Omental fat pad (tissue), 4 donors: Measurements from ENCODE around the gene LETM1. TPM values are rescaled to one million over a fixed set of nuclear protein-coding genes. Genes with fewer than 3 reads are reported as not detected.
A peak's percentile ranks its signal among the peaks of the same experiment; 100 is the strongest.

Experiments
- ATAC-seq: fragments of 150-250 bp; one replicate; pipeline ENCODE4 v1.9.1; 2016; ENCODE audit warnings: mild to moderate bottlenecking, moderate library complexity; ENCODE audit not compliant: low FRiP score
- DNase-seq: peaks from one replicate; pipeline ENCODE4 v3.0.0-alpha.2; 2019; ENCODE audit warnings: low spot score
- total RNA-seq, 4 donors: library from RNA; depleted of rRNA; stranded (reverse); fragments of >200 nt; gene quantifications; one replicate each; pipeline ENCODE4 v1.1.0, GENCODE V29; 2016
- TF ChIP-seq, protein P1 (sequence below), 3 donors: fragments of 450-650 bp; IDR thresholded peaks; one replicate each; pipeline ENCODE4 v1.5.1; 2016 to 2017; ENCODE audit warnings: antibody characterized with exemption in 3 of 3, mild to moderate bottlenecking in 3 of 3, moderate library complexity in 2 of 3

LETM1 gene
- total RNA-seq, 4 donors from 2014 or later, result 42.2 to 104 (median 52.8) TPM

DNA sequence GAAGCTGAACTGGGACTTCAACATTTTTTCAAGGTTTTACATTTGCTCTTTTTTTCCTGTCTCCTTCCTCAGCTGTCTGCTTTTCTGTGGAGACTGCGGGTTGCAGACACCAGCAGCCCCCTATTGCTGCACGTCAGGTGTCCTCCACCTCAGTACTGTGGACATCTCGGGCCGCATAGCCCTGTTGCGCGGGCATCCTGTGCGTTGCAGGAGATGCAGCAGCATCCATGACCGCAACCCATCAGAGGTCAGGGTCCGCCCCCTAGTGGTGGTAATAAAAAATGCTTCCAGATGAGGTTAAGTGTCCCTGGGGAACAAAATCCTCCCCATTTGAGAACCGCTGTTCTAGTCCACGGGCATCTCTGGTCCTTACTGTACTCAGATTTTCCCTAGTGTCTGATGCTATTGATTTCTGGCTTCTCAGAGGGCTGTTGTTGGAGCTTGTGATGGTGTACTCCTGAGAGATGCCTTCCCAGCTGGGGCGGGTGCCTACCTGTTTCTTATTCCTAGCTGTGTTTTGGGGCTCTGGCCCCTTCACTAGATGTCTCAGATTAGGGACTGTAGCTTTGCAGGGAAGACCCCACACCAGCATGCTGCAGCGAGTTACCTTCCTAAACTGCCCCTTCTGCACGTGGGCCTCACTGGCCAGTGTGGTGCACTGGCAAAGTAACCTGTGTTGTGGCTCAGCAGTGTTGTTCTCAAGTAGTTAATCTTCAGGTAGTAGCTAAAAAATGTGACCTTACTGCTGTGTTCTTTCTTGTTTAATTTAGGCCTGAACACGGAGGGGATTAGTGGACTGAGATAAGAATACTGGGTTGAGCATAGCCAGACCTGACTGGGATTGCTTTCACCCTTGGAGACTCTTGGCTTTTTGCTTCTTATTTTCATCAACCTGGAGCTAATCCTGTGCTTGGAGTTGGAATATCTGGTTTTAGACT, 43.5 kb upstream of the LETM1 start:
- ATAC-seq (peak; percentile 49), DNase-seq (peak; percentile 38)
- TF ChIP-seq, protein P1, sequence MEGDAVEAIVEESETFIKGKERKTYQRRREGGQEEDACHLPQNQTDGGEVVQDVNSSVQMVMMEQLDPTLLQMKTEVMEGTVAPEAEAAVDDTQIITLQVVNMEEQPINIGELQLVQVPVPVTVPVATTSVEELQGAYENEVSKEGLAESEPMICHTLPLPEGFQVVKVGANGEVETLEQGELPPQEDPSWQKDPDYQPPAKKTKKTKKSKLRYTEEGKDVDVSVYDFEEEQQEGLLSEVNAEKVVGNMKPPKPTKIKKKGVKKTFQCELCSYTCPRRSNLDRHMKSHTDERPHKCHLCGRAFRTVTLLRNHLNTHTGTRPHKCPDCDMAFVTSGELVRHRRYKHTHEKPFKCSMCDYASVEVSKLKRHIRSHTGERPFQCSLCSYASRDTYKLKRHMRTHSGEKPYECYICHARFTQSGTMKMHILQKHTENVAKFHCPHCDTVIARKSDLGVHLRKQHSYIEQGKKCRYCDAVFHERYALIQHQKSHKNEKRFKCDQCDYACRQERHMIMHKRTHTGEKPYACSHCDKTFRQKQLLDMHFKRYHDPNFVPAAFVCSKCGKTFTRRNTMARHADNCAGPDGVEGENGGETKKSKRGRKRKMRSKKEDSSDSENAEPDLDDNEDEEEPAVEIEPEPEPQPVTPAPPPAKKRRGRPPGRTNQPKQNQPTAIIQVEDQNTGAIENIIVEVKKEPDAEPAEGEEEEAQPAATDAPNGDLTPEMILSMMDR (IDR thresholded peaks at IDR 0.05), result peak in 2 of 3 donors; percentile 26 to 66

DNA sequence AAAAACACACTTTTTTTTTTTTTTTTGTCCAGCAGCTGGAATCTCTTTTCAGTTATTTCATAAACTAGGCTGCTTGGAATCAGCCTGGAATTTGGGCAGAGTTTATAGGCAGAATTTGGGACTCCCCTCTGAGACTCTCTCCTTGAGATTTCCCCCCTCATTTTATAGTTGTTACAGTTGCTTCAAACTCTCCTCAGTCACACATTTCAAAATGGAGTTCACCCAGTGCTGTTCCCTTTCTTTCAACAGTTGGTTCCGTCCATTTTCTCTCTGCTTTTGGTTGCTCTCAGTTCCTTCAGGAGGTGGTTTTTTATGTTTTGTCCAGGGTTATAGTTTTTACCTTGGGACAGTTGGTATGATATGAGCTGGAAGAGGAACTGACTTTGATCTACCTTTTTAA, 42.7 kb upstream of the LETM1 start:
- ATAC-seq, result no peak
- no peak for DNase-seq
- TF ChIP-seq, protein P1 (IDR thresholded peaks at IDR 0.05), result no peak

- DNase-seq, result no peak
These were observed 42.1 kb upstream of the LETM1 start for GRCh38 chr4:1898007-1898406.

GRCh38 chr4:1896658-1896991, 40.7 kb upstream of the LETM1 start:
- TF ChIP-seq, protein P1 (IDR thresholded peaks at IDR 0.05), result no peak
- ATAC-seq, result no peak
- no peak for DNase-seq

More at GRCh38 chr4:1898007-1898406, 42.1 kb upstream of the LETM1 start:
- TF ChIP-seq, protein P1 (IDR thresholded peaks at IDR 0.05), result no peak
- ATAC-seq, result no peak

- no peak for ATAC-seq
- DNase-seq, result no peak
- TF ChIP-seq, protein P1 (IDR thresholded peaks at IDR 0.05), result no peak
These were observed 40.2 kb upstream of the LETM1 start for GRCh38 chr4:1895971-1896657.

DNA sequence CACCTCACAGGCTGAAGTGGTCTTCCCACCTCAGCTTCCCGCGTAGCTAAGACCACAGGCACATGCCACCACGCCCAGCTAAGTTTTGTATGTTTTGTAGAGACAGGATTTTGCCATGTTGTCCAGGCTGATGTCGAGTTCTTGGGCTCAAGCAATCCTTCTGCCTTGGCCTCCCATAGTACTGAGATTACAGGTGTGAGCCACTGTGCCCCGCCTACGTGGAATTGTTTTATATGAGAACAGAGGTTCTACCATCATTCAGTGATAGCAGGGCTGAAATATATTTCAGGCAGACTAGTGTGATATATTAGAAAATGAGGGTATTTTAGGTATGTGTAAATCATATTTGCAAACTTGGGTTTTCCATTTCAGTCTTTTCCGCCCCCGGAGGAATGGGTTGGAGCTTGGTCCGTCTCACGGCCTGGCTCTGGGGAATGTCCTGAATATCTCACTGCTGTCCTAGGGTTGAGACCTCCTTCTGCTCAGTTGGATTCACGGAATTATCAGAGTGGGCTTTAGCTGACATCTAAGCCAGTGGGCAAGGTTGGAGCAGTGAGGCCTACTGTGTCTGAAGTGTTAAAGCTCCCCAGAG, 35.1 kb upstream of the LETM1 start:
- TF ChIP-seq, protein P1 (IDR thresholded peaks at IDR 0.05), result no peak
- DNase-seq, result no peak
- no peak for ATAC-seq
